ENCODE results near the gene CPLX3.

DNA sequence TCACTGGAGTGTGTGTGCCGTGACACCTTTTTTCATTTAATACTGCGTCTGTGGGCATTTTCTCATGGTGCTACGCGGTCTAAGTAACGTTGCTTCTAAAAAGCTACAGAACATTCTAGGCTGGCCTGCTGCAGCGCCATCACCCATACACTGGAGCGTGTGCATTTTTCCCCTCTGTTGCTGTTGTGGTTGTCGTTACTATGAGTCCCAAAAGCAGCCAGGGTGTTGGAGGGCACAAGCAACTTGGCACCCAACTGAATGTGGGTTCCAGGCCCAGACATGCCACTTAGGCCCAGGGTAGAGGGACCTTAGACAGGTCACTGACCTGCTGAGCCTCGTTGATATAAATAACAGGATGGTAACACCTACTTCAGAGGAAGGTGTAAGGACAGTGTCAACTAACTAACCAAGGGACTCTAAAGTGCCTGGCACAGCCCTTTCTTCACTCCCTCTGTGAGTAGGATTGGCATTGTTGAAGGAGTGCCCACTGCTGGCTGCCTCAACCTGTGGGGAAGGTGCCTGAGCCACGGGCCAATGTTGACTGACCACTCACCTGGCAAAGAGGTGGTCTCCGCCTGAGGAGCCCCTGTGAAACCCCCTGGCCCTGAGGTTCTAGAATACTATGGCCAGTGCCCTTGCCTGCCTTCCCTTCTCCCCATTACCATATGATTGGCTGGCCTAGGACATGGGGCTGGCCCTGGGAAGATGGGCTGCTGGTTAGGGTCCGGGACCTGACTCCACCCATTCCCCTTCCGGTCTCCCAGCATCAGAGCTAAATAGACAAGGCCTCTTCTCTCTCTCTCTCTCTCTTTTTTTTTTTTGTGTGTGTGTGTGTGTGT lies 41.0 kb upstream of the CPLX3 start:
- no peak for TF ChIP-seq ETV6 (conservative IDR thresholded peaks at IDR 0.05 in 1 of 2, IDR thresholded peaks at IDR 0.05 in 1 of 2; ENCODE audit: borderline replicate concordance in 1 of 2, low read depth in 1 of 2)
- TF ChIP-seq, protein P1, sequence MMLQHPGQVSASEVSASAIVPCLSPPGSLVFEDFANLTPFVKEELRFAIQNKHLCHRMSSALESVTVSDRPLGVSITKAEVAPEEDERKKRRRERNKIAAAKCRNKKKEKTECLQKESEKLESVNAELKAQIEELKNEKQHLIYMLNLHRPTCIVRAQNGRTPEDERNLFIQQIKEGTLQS (IDR thresholded peaks at IDR 0.05; ENCODE audit: borderline replicate concordance, extremely low read depth, low read depth, low read length): no peak
- TF ChIP-seq, protein P2, sequence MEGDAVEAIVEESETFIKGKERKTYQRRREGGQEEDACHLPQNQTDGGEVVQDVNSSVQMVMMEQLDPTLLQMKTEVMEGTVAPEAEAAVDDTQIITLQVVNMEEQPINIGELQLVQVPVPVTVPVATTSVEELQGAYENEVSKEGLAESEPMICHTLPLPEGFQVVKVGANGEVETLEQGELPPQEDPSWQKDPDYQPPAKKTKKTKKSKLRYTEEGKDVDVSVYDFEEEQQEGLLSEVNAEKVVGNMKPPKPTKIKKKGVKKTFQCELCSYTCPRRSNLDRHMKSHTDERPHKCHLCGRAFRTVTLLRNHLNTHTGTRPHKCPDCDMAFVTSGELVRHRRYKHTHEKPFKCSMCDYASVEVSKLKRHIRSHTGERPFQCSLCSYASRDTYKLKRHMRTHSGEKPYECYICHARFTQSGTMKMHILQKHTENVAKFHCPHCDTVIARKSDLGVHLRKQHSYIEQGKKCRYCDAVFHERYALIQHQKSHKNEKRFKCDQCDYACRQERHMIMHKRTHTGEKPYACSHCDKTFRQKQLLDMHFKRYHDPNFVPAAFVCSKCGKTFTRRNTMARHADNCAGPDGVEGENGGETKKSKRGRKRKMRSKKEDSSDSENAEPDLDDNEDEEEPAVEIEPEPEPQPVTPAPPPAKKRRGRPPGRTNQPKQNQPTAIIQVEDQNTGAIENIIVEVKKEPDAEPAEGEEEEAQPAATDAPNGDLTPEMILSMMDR (IDR thresholded peaks at IDR 0.05 in 2 of 3, conservative IDR thresholded peaks at IDR 0.05 in 1 of 3; ENCODE audit: control insufficient read depth in 2 of 3, extremely low read depth in 1 of 3, insufficient read depth in 1 of 3, low read depth in 3 of 3, low read length in 3 of 3): 0 out of 6 replicates have a peak, but pooled peaks of 2 of the 3 experiments have one; percentile 3

All from GM12878 (cell line).